GM23338 (cell line): ENCODE data around the gene INPP4B. TPM values are rescaled to one million over a fixed set of nuclear protein-coding genes. Genes with fewer than 3 reads are reported as not detected.

Experiments
- ATAC-seq: fragments of 200-7000 bp; cut with Tn5 transposase; 3 replicates; pipeline ENCODE4 v1.9.1; 2020
- DNase-seq: peaks from one replicate; pipeline ENCODE4 v3.0.0-alpha.2; 2015; ENCODE audit warnings: low spot score
- H2AFZ ChIP-seq: fragments of 200-600 bp; sonication (generic); 2 replicates; pipeline ENCODE4 v1.8.0; 2016; ENCODE audit warnings: antibody characterized with exemption, mild to moderate bottlenecking, moderate library complexity
- H3F3A ChIP-seq: fragments of 200-600 bp; sonication (generic); replicated peaks from 2 replicates; pipeline ENCODE4 v1.8.0; 2017; ENCODE audit warnings: antibody characterized with exemption, mixed run types, low read depth
- H3K27ac ChIP-seq: fragments of 200-600 bp; sonication (generic); 2 replicates; pipeline ENCODE4 v1.6.1; 2016; ENCODE audit warnings: low read depth
- H3K27me3 ChIP-seq: fragments of 200-600 bp; sonication (generic); 2 replicates; pipeline ENCODE4 v1.8.0; 2016; ENCODE audit warnings: mild to moderate bottlenecking, mixed run types, moderate library complexity; ENCODE audit not compliant: insufficient read depth
- H3K36me3 ChIP-seq: fragments of 200-600 bp; sonication (generic); 2 replicates; pipeline ENCODE4 v1.8.0; 2016; ENCODE audit warnings: mild to moderate bottlenecking; ENCODE audit not compliant: insufficient read depth
- H3K4me1 ChIP-seq: fragments of 200-600 bp; sonication (generic); 2 replicates; pipeline ENCODE4 v1.8.0; 2016; ENCODE audit warnings: mild to moderate bottlenecking, moderate library complexity; ENCODE audit not compliant: insufficient read depth
- H3K4me2 ChIP-seq: fragments of 200-600 bp; sonication (generic); 2 replicates; pipeline ENCODE4 v1.7.1; 2017; ENCODE audit warnings: mixed run types
- H3K4me3 ChIP-seq: fragments of 200-600 bp; sonication (generic); 2 replicates; pipeline ENCODE4 v1.6.1; 2016; ENCODE audit warnings: mixed run types
- H3K79me2 ChIP-seq: fragments of 200-600 bp; sonication (generic); replicated peaks from 2 replicates; pipeline ENCODE4 v1.8.0; 2017; ENCODE audit warnings: mild to moderate bottlenecking; ENCODE audit not compliant: insufficient read depth
- H3K9me2 ChIP-seq: fragments of 200-600 bp; sonication (generic); 2 replicates; pipeline ENCODE4 v1.8.0; 2017; ENCODE audit not compliant: insufficient read depth
- H4K20me1 ChIP-seq: fragments of 200-600 bp; sonication (generic); replicated peaks from 2 replicates; pipeline ENCODE4 v1.8.0; 2017; ENCODE audit warnings: mild to moderate bottlenecking; ENCODE audit not compliant: insufficient read depth
- H3K27ac Mint-ChIP-seq: 2 replicates; pipeline ENCODE4 v1.8.0; 2020; ENCODE audit warnings: inconsistent platforms, mild to moderate bottlenecking, moderate library complexity, mixed read lengths
- H3K27me3 Mint-ChIP-seq: 3 replicates; pipeline ENCODE4 v1.8.0; 2022; ENCODE audit warnings: low read depth, mild to moderate bottlenecking, moderate library complexity, mixed read lengths, inconsistent platforms; ENCODE audit not compliant: insufficient read depth, poor library complexity
- H3K36me3 Mint-ChIP-seq: 3 replicates; pipeline ENCODE4 v1.8.0; 2021; ENCODE audit warnings: low read depth, mild to moderate bottlenecking, inconsistent platforms, moderate library complexity, mixed read lengths
- H3K4me1 Mint-ChIP-seq: 3 replicates; pipeline ENCODE4 v1.8.0; 2020; ENCODE audit warnings: mild to moderate bottlenecking, inconsistent platforms, mixed read lengths
- H3K4me3 Mint-ChIP-seq: 3 replicates; pipeline ENCODE4 v1.8.0; 2021; ENCODE audit warnings: moderate library complexity, mild to moderate bottlenecking, inconsistent platforms, mixed read lengths
- H3K9me3 Mint-ChIP-seq: 3 replicates; pipeline ENCODE4 v1.8.0; 2020; ENCODE audit warnings: moderate library complexity, mild to moderate bottlenecking, inconsistent platforms, mixed read lengths
- CREB1 ChIP-seq: fragments of 250-450 bp; sonication (Bioruptor Pico); IDR thresholded peaks from 2 replicates; pipeline ENCODE4 v1.5.0; 2020; ENCODE audit warnings: low read depth, mild to moderate bottlenecking, moderate library complexity
- ETS1 ChIP-seq: IDR thresholded peaks from 2 replicates; pipeline ENCODE4 v1.6.1; 2016; ENCODE audit warnings: antibody characterized with exemption
- EZH2 ChIP-seq: fragments of 200-600 bp; sonication (generic); IDR thresholded peaks from one replicate; pipeline ENCODE4 v1.8.0; 2017; ENCODE audit warnings: antibody characterized with exemption, mild to moderate bottlenecking, low read depth; ENCODE audit not compliant: unreplicated experiment
- EZH2phosphoT487 ChIP-seq: fragments of 200-600 bp; sonication (generic); IDR thresholded peaks from one replicate; pipeline ENCODE4 v1.8.1; 2018; ENCODE audit warnings: antibody characterized with exemption; ENCODE audit not compliant: unreplicated experiment
- JUNB ChIP-seq: IDR thresholded peaks from one replicate; pipeline ENCODE4 v1.6.1; 2016; ENCODE audit warnings: antibody characterized with exemption; ENCODE audit not compliant: unreplicated experiment
- NANOG ChIP-seq: IDR thresholded peaks from 2 replicates; pipeline ENCODE4 v1.6.1; 2016; ENCODE audit warnings: antibody characterized with exemption, borderline replicate concordance
- POLR2AphosphoS5 ChIP-seq: IDR thresholded peaks from 2 replicates; pipeline ENCODE4 v1.6.1; 2016; ENCODE audit warnings: antibody characterized with exemption, low read depth
- REST ChIP-seq: IDR thresholded peaks from one replicate; pipeline ENCODE4 v1.6.1; 2018; ENCODE audit warnings: antibody characterized with exemption; ENCODE audit not compliant: unreplicated experiment
- STAT1 ChIP-seq: IDR thresholded peaks from one replicate; pipeline ENCODE4 v1.6.1; 2016; ENCODE audit warnings: antibody characterized with exemption; ENCODE audit not compliant: unreplicated experiment
- ZNF114 ChIP-seq: fragments of 250-450 bp; sonication (Bioruptor Pico); IDR thresholded peaks from 2 replicates; pipeline ENCODE4 v1.5.0; 2020; ENCODE audit warnings: mild to moderate bottlenecking, moderate library complexity
- ZNF331 ChIP-seq: fragments of 250-450 bp; sonication (Bioruptor Pico); IDR thresholded peaks from 2 replicates; pipeline ENCODE4 v1.5.0; 2020; ENCODE audit warnings: low read depth, mild to moderate bottlenecking, moderate library complexity
- ZNF462 ChIP-seq: fragments of 250-450 bp; sonication (Bioruptor Pico); IDR thresholded peaks from 2 replicates; pipeline ENCODE4 v1.5.0; 2020; ENCODE audit warnings: mild to moderate bottlenecking, moderate library complexity
- polyA plus RNA-seq: library from polyadenylated mRNA; unstranded; fragments of >200 nt; fragmentation: Nextera tagmentation; extraction: Ambion mirVana; gene quantifications from 2 replicates; pipeline ENCODE4 v1.2.1, GENCODE V29; 2016
- total RNA-seq: library from RNA; depleted of rRNA; stranded (reverse); fragments of >200 nt; shearing (Covaris generic); gene quantifications from 2 replicates; pipeline ENCODE4 v1.2.3, GENCODE V29; 2014

The INPP4B gene
- total and polyA plus RNA-seq, 2 experiments from 2014 or later: 0.11 to 0.14 TPM

GRCh38 chr4:142164767-142165500, 681.2 kb downstream of the INPP4B start:
- Histone ChIP-seq H3K79me2 (no peaks in the 10 kb centered on the region), H2AFZ (no peak overlapping the region), H4K20me1 (no peaks in the 10 kb centered on the region), H3F3A (no peaks in the 10 kb centered on the region), H3K4me3 (no peak overlapping the region), H3K4me1 (no peaks in the 10 kb centered on the region), H3K9me2 (no peaks in the 10 kb centered on the region), H3K36me3 (no peaks in the 10 kb centered on the region), H3K4me2 (no peak overlapping the region), H3K27ac (no peak overlapping the region), H3K27me3 (no peaks in the 10 kb centered on the region)
- no peak for TF ChIP-seq EZH2
- no peak for TF ChIP-seq CREB1 (CRISPR knock-in tag)
- DNase-seq: no peak
- ATAC-seq: no peak
- no peaks in the 10 kb centered on the region for H3K36me3 Mint-ChIP-seq
- no peaks in the 10 kb centered on the region for H3K4me1 Mint-ChIP-seq
- no peaks in the 10 kb centered on the region for H3K27me3 Mint-ChIP-seq
- no peak overlapping the region for H3K27ac Mint-ChIP-seq
- no peaks in the 10 kb centered on the region for H3K9me3 Mint-ChIP-seq
- H3K4me3 Mint-ChIP-seq: no peak overlapping the region

GRCh38 chr4:142161086-142161485, 685.0 kb downstream of the INPP4B start:
- Mint-ChIP-seq H3K36me3 (no peaks in the 10 kb centered on the region), H3K27me3 (no peaks in the 10 kb centered on the region), H3K27ac (no peak overlapping the region), H3K9me3 (no peaks in the 10 kb centered on the region), H3K4me3 (no peak overlapping the region), H3K4me1 (no peaks in the 10 kb centered on the region)
- TF ChIP-seq STAT1: no peak
- TF ChIP-seq JUNB: no peak
- no peak for TF ChIP-seq REST
- TF ChIP-seq EZH2: no peak
- no peak for TF ChIP-seq EZH2phosphoT487
- no peak for TF ChIP-seq ETS1
- TF ChIP-seq ZNF331 (CRISPR knock-in tag): no peak
- TF ChIP-seq POLR2AphosphoS5: no peak
- TF ChIP-seq ZNF462 (CRISPR knock-in tag): no peak
- no peak for TF ChIP-seq NANOG
- no peak for TF ChIP-seq ZNF114 (CRISPR knock-in tag)
- no peak for ATAC-seq
- no peak overlapping the region for H2AFZ ChIP-seq
- no peak overlapping the region for H3K4me3 ChIP-seq
- H3K4me2 ChIP-seq: no peak overlapping the region
- H3K79me2 ChIP-seq: no peaks in the 10 kb centered on the region
- H3F3A ChIP-seq: no peaks in the 10 kb centered on the region
- no peak for DNase-seq
- H3K4me1 ChIP-seq: no peaks in the 10 kb centered on the region
- no peak overlapping the region for H3K27ac ChIP-seq
- H3K36me3 ChIP-seq: no peaks in the 10 kb centered on the region
- H4K20me1 ChIP-seq: no peaks in the 10 kb centered on the region
- no peaks in the 10 kb centered on the region for H3K9me2 ChIP-seq
- H3K27me3 ChIP-seq: no peaks in the 10 kb centered on the region
